Loucy (cell line): ENCODE results near the gene CDYL.

Experiments used
- EZH2phosphoT487 ChIP-seq: fragments of 200-600 bp; IDR thresholded peaks from 2 replicates; pipeline ENCODE4 v1.6.1; 2018; ENCODE audit warnings: antibody characterized with exemption, mild to moderate bottlenecking, moderate library complexity, borderline replicate concordance
- TF ChIP-seq, protein P1 (sequence below): fragments of 200-600 bp; sonication (generic); conservative IDR thresholded peaks from 2 replicates; pipeline ENCODE4 v1.5.1; 2014; ENCODE audit warnings: mild to moderate bottlenecking, antibody characterized with exemption, low read length

DNA sequence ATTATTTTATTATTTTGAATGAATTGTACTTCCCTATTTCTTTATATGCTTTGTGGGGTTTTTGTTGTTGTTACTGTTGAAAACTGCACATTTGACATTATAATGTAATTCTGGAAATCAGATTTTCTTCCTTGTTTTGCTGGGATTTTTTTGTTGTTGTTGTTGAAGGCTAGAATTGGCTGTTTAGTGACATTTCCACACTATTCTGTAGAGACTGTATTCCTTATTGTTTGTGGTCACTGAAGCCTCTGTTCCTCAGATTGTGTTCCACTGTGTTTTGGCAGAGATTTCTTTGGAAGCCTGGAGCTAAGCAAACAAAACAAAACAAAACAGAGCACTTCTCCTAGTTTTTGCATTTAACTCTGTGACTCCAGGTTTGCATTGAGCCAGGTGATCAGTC lies 52.9 kb downstream of the CDYL start:
- TF ChIP-seq, protein P1, sequence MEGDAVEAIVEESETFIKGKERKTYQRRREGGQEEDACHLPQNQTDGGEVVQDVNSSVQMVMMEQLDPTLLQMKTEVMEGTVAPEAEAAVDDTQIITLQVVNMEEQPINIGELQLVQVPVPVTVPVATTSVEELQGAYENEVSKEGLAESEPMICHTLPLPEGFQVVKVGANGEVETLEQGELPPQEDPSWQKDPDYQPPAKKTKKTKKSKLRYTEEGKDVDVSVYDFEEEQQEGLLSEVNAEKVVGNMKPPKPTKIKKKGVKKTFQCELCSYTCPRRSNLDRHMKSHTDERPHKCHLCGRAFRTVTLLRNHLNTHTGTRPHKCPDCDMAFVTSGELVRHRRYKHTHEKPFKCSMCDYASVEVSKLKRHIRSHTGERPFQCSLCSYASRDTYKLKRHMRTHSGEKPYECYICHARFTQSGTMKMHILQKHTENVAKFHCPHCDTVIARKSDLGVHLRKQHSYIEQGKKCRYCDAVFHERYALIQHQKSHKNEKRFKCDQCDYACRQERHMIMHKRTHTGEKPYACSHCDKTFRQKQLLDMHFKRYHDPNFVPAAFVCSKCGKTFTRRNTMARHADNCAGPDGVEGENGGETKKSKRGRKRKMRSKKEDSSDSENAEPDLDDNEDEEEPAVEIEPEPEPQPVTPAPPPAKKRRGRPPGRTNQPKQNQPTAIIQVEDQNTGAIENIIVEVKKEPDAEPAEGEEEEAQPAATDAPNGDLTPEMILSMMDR, result no peak
- no peak for TF ChIP-seq EZH2phosphoT487
